SK-MEL-5 (cell line): Measurements from ENCODE around the gene ZFYVE16. TPM values are rescaled to one million over a fixed set of nuclear protein-coding genes. Genes with fewer than 3 reads are reported as not detected.
"Not testable (repeated sequence)": the region's sequence is repeated elsewhere in the genome, so short reads cannot be mapped to it uniquely, and the experiment has no call there.

Experiments used
- DNase-seq: peaks from one replicate; pipeline ENCODE4 v3.0.0-alpha.2; 2016; ENCODE audit warnings: low read depth, low spot score
- in situ Hi-C: cut with HindIII; loops from 2 replicates; pipeline ENCODE4 v1.10.0; 2016; ENCODE audit warnings: low sequenced_read_pairs, high pct_unique_total_duplicates, low pct_unique_long_range_greater_than_20kb
- total RNA-seq: library from RNA; depleted of rRNA; stranded (reverse); fragments of >200 nt; shearing (Covaris generic); gene quantifications from 2 replicates; pipeline ENCODE4 v1.2.3, GENCODE V29; 2014

The ZFYVE16 gene
- total RNA-seq, 1 experiment from 2014 or later, result 182 TPM

DNA sequence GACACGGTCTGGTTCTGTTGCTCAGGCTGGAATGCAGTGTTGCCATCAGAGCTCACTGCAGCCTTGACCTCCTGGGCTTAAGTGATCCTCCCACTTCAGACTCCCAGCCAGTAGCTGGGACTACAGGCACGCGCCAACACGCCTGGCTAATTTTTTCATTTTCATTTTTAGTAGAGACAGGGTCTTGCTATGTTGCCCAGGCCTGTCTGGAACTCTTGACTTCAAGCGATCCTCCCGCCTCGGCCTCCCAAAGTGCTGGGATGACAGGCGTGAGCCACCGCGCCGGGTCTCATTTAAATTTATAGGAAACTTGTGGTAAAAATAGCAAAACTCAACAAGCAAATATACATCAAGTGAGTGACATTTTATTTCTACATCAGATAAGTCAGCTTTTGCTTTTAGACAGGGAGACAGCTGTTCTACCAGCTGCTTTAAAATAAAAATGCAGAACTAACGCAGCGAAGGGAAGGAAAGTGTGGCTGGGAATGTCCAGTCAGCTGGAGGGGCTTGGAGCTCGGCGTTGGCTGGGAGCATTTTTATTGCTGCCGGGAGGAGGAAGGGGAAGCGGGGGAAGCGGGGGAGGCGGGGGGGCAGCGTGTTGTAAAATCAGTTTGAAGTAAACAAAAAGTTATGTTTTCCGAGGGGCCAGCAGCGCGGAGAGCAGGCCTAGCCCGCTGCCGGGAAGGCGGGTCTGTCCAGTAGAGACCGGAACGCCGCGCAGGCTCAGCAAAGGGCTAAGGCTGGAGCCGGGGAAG is 707 bp upstream of the ZFYVE16 start:
- in situ Hi-C loops, result no loop called here
- peak; percentile 41 for DNase-seq

DNA sequence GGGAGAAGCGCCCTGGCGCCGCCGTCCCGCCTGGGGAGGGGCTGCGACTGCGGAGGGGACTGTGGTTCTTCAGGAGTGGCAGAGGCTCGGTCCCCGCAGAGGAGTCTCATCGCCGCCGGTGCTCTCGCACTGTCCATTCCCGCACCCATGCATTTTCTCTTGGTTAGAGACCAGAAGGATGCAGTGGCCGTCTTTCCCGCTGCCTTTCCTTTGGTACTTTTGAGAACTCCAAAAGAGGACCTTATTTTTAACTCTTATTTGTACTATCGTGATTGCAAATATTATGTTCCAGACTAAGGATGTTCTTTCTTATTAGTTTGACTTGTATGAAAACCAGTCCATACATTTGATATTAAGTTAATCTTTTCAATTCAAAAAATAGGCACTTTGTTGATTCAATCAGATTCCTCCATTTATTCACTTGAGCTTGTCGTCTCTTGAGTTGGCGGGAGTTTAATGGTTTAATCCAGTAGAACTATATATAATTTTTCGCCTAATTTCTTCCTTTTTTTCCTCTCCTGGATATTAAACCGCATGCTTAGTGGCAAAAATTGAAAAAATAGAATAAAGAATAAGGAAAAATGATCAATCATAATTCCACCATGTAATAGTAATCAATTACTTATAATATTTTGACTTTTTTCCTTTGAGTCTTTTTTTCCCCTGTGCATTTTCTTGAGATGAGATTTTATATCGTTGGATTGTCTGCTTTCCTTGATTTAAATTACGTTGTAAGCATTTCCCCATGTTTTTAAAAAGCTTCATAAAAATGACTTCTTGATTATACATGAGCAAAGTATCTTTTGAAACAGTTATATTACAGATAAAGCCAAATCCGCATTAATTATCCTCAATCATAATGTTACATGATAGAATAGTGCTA is 861 bp downstream of the ZFYVE16 start:
- in situ Hi-C loops, result no loop called here
- peak; percentile 83 for DNase-seq

DNA sequence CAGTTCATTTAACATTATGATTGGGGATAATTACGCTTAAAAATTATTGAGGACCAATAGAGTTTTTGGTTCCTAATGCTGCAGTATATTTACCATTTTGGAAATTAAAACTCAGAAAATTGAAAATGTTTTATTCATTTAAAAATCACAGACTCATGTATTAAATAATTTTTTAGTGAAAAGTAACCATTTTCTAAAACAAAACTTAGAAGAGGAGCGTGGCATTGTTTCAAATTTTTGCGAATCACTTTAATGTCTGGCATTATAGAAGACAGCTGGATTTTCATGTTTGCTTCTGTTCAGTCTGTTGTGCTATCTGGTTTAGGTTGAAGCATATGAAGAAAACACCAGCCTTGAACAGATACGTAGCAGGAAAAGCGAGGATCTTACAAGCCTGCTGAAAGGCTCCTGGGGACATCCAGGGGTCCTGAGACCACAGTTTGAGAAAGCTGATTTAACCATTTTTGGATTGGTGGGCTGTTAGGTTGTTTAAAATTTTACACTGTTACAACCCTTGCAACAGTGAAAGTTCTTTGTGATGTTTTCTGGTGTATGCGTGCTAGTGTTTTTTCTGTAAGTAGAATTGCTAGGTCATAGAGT is 1.6 kb downstream of the ZFYVE16 start:
- in situ Hi-C loops, result no loop called here
- peak; percentile 72 for DNase-seq

DNA sequence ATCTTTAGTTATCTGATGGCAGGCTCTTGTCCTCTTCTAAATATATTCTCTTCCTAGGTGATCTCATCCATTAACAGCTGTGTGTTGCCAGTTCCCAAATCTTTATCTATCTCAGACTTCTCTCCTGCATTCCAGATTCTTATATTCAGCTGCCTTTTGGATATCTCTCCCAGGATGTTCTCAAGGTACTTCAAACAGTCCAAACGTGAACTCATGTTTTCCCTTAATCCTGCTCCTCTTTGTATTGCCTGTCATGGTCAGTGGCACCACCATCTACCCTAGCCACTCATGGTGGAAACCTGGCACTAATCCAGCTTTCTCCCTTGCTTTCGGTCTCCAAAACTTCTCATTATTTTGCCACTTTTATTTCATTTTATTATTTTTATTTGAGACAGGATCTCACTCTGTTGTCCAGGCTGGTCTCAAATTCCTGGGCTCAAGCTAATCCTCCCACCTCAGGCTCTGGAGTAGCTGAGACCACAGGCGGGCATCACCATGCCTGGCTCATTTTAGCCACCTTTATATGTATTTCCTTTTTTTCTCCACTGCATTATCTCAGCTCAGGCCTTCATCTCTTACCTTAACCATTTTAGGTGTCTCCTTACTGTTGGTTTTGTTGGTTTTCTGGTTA is 3.8 kb downstream of the ZFYVE16 start:
- in situ Hi-C loops, result no loop called here

DNA sequence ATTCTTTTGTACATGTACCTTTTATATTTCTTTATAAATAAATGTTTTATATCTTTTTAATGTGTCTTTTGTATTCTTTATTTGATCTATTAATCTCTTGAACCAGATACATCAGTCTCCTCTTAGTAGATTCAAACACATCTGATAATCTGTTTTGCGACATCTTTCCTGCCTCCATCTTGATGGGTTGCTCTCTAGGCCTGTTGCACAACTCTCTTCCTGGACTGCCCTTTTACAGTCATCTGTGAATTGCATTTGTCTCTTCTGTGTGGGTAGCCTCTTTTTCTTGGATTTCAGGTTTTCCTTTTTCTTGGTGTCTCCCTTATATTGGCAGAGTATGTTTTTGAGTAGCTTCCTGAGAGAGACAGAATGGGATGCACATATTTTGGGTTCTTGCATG is 6.2 kb downstream of the ZFYVE16 start:
- DNase-seq, result peak; percentile 48
- in situ Hi-C loops, result no loop called here

More for the DNA sequence above, 3.8 kb downstream of the ZFYVE16 start:
- DNase-seq, result peak; percentile 71

DNA sequence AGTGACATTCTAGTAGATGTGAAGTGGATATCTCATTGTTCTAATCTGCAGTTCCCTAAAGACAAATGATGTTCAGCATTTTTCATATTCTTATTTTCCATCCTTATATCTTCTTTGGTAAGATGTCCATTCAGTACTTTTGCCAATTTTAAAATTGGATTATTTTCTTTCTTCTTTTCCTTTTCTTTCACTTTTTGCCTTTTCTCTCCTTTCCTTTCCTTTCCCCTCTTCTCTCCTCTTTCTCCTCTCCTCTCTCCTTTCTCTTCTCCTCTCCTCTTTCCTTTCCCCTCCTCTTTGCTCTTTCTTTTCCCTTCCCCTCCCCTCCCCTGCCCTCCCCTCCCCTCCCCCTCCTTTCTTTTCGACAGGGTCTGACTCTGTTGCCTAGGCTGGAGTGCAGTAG is 10.1 kb downstream of the ZFYVE16 start:
- in situ Hi-C loops, result no loop called here
- DNase-seq, result no peak

DNA sequence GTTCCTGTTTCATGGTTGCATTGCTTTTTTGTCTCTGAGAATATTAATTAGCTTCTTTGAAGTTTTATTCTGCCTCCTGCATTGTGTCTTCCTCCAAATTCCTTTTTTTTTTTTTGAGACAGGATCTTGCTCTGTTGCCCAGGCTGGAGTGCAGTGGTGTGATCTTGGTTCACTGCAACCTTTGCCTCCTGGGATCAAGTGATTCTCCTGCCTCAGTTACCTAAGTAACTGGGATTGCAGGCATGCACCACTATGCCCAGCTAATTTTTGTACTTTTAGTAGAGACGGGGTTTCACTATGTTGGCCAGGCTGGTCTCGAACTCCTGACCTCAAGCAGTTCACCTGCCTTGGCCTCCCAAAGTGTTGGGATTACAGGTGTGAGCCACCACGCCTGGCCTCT is 16.5 kb downstream of the ZFYVE16 start:
- in situ Hi-C loops, DNase-seq: not testable (repeated sequence)

DNA sequence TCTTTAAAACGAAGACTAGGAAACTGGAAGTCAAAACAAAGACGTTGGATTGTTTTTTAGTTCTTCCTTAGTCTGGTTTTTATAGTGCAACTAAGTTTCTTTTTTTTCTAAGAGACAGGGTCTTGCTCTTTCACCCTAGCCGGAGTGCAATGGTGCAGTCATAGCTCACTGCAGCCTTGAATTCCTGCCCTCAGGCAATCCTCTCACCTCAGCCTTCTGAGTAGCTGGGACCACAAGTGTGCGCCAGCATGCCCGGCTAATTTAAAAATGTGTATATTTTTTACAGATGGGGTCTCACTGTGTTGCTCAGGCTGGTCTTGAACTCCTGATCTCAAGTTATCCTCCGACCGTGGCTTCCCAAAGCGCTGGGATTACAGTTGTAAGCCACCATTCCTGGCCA is 27.6 kb downstream of the ZFYVE16 start:
- no peak for DNase-seq
- in situ Hi-C loops, result no loop called here

DNA sequence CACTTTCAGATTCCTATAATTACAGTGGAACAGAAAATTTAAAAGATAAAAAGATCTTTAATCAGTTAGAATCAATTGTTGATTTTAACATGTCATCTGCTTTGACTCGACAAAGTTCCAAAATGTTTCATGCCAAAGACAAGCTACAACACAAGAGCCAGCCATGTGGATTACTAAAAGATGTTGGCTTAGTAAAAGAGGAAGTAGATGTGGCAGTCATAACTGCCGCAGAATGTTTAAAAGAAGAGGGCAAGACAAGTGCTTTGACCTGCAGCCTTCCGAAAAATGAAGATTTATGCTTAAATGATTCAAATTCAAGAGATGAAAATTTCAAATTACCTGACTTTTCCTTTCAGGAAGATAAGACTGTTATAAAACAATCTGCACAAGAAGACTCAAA is 29.5 kb downstream of the ZFYVE16 start:
- no peak for DNase-seq

DNA sequence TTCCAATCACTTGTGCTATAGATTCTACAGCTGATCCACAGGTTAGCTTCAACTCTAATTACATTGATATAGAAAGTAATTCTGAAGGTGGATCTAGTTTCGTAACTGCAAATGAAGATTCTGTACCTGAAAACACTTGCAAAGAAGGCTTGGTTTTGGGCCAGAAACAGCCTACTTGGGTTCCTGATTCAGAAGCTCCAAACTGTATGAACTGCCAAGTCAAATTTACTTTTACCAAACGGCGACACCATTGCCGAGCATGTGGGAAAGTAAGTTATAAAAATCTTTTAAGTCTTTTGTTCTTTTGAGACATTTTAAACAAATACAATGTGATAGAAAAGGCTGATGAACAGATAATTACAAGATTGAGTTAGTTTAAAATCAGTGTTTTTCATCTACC is 30.9 kb downstream of the ZFYVE16 start:
- DNase-seq, result no peak
- in situ Hi-C loops, result no loop called here

More for the DNA sequence above, 29.5 kb downstream of the ZFYVE16 start:
- in situ Hi-C loops, result no loop called here

DNA sequence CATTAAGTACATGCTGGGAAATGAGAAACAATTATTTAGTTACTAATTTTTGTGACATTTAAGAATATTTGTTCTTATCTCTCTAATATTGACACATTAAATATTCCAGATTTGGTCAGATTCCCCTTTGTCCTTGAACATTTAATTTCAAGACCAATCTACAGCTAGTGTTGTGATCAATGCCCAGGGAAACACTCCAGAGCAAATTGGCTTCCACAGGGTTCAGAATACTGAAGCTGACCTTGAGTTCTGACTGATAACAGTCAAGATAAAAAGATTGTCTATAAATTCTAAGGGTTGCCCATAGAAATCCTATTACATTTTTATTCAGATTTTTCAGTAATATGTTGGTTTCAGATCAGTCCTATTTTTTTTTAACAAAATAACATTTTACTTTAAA is 31.3 kb downstream of the ZFYVE16 start:
- DNase-seq, result no peak
- in situ Hi-C loops, result no loop called here

DNA sequence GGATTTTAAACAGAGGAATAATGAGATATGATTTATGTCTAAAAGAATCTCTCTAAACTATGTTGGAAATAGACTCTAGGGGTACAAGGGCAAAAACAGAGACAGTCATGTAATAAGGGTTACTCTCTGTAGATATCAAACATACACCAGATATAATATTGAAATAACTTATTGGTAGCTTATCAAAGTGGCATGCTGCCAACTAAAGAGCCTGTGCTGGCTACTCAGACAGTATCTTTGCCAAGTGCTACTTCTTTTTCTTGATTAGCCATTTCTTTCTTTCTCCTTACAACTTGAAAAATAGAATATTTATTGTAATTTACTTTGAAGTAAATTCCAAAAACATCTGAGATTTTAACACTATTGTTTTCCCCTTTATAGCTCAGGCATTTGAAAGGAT is 34.9 kb downstream of the ZFYVE16 start:
- in situ Hi-C loops, result no loop called here
- no peak for DNase-seq

DNA sequence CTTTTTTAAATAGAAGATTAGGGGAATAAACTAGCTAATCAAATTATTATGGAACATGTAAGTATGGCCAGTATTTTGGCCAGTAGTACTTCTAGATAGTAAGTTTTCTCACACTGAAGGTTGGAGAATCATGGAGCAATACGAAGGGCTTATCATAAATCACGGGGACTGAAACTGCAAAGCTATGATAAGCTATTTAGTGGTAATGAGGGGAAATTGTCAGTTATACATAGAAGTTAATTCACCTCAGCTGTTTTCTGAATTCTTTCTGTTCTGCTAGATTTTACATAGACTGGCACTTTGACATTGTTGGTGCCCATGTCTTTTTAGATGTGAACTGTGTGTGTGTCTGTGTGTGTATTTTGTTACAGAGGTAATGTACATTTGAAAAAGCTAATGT is 45.5 kb downstream of the ZFYVE16 start:
- in situ Hi-C loops, result no loop called here
- DNase-seq, result no peak

DNA sequence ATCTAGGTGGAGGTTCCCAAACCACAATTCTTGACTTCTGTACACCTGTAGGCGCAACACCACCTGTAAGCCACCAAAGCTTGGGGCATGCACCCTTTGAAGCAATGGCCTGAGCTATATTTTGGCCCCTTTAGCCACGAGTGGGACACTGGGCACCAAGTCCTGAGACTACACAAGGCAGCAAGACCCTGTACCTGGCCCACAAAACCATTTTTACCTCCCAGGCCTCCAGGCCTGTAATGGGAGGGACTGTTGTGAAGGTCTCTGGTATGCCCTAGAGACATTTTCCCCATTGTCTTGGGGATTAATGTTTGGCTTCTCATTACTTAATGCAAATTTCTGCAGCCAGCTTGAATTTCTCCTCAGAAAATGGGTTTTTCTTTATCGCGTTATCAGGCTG is 55.4 kb downstream of the ZFYVE16 start:
- DNase-seq, result no peak
- in situ Hi-C loops, result no loop called here

DNA sequence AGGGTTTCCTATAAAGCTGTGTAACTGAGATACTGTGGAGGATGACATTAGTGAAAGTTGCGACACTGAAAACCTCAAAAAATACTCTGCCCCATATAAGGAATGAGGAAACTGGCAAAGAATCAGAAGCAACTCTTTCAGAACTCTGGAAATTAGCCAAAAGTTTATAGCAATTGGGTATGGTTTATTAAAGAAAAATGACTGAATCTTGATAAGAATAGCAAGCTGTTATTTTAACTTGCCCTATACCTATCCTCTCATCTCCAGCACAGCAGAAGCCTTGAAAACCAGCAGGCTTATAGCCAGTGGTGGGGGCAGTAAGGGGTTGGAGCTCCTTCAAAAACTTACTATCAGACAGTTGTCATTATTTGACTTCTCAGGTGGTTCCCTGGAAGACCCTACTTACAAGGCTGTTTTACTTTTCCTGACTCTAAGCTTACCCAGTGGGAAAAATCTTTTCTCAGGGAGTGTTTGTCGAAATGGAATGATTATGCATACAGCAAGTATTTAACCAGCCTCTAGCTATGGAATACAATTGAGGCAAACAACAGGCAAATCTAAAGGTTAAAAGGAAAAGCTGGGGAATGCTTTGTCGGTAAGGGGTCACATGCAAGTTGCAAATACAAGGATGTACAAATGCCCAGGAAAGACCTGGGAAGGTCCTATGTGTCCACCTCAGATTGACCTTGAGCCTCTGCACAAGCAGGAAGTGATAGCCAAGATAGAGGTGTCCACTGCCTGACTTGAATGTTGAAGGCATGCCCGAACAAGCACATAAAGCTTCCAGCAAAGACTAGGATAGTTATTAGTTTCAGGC is 59.0 kb downstream of the ZFYVE16 start:
- no peak for DNase-seq
- in situ Hi-C loops, result no loop called here

DNA sequence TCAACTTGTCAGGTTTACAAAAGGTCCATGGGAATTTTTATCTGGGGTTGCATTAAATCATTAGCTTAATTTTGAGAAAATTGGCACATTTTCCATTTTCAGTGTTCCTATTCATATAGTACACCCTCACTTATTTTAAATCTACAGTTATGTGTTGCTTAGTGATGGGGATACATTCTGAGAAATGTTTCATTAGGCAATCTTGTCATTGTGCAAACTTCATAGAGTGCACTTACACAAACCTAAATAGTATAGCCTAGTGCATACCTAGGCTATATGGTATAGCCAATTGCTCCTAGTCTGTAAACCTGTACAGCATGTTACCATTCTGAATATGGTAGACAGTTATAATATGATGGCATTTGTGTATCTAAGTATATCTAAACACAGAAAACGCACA is 60.3 kb downstream of the ZFYVE16 start:
- in situ Hi-C loops, result no loop called here
- no peak for DNase-seq

DNA sequence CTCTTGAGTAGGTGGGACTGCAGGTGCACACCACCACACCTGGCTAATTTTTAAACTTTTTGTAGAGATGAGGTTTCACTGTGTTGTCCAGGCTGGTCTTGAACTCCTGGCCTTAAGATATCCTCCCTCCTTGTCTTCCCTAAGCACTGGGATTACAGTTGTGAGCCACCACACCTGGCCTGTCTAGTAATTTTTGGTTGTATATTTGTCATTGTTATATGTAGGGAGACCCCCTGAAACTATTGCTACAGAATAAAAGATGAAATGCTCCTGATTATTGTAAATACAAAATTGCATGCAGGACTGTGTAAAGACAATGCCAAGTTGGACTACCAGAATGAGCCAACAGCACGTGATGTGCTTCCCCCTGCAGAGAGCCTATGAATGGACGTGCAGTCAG is 62.8 kb downstream of the ZFYVE16 start:
- DNase-seq, in situ Hi-C loops: not testable (repeated sequence)
